Measurements from ENCODE around the gene PDSS2.

PDSS2 gene

DNA sequence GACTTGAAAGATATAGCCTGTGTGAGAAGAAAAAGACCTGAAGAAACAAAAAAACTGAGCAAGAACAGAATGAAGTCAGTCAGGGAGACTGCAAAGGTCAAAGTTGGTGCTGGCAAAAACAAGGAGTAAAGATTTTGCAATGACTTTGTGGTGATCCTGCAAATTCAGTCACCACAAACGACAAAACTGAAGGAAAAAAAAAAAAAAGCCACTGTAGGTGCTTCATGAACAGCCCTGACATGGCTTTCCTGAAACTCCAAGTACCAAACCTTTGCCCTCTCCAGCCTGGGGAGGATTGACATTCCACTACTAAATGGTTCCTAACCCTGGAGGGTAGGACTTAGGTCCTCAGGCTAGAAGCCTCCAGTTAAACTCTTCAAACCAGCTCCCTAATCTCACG, 229.3 kb downstream of the PDSS2 start:
- no peak for DNase-seq (ENCODE audit: low spot score)
- TF ChIP-seq, protein P1, sequence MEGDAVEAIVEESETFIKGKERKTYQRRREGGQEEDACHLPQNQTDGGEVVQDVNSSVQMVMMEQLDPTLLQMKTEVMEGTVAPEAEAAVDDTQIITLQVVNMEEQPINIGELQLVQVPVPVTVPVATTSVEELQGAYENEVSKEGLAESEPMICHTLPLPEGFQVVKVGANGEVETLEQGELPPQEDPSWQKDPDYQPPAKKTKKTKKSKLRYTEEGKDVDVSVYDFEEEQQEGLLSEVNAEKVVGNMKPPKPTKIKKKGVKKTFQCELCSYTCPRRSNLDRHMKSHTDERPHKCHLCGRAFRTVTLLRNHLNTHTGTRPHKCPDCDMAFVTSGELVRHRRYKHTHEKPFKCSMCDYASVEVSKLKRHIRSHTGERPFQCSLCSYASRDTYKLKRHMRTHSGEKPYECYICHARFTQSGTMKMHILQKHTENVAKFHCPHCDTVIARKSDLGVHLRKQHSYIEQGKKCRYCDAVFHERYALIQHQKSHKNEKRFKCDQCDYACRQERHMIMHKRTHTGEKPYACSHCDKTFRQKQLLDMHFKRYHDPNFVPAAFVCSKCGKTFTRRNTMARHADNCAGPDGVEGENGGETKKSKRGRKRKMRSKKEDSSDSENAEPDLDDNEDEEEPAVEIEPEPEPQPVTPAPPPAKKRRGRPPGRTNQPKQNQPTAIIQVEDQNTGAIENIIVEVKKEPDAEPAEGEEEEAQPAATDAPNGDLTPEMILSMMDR (IDR thresholded peaks at IDR 0.05; ENCODE audit: extremely low read depth, missing control alignments), result no peak

DNA sequence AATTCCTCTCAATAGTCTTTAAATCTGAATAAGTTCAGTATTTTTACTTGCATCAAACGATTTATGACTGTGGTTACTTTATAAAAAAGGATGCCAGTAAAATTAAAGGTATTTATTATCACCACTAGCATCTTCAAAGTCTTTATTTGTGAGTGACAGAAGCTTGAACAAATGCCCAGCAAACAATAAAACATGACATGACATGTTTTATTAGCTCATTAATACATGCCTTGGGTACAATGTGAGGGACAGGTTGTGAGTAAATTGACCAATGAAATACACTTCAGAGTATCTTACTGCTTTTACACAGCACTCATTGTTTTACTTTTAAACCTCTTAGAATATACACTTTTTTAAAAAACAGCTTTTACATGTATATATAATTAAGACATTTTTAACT, 230.6 kb downstream of the PDSS2 start:
- TF ChIP-seq, protein P1 (IDR thresholded peaks at IDR 0.05; ENCODE audit: extremely low read depth, missing control alignments), result no peak
- DNase-seq (ENCODE audit: low spot score), result no peak

DNA sequence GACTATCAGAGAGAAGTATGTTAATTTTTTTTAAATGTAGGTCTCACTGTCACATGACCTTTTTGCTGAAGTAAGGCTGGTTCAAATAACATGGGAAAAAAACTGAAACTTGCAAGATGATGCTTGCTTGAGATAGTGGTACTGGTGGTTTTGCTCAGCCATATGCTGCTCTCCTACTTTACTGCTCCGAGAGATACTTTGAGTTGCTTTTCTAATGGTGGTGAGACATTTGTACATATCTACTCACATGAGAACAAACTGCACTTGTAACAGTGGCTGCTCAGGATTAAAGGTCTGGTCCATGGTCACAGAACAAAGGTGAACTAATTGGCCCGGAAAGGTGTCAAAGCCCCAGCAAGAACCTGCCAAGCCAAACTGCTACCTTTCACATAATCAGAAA, 237.8 kb downstream of the PDSS2 start:
- no peak for DNase-seq (ENCODE audit: low spot score)
- TF ChIP-seq, protein P1 (IDR thresholded peaks at IDR 0.05; ENCODE audit: extremely low read depth, missing control alignments), result no peak

DNA sequence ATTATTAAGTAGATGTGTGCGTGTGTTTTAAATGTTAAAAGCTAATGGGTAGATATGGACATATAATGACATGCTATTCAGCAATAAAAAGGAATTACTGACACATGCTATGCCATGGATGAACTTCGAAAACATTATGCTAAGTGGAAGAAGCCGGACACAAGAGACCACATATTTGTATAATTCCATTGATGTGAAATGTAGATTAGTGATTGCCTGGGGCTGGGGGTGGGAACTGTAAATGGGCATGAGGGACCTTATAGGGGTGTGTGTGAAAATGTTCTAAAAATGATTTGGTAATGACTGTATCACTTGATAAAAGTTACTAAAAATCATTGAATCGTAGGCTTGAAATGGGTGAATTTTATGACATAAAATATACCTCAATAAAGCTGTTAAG, 239.5 kb downstream of the PDSS2 start:
- TF ChIP-seq, protein P1 (IDR thresholded peaks at IDR 0.05; ENCODE audit: extremely low read depth, missing control alignments), result no peak
- no peak for DNase-seq (ENCODE audit: low spot score)

DNA sequence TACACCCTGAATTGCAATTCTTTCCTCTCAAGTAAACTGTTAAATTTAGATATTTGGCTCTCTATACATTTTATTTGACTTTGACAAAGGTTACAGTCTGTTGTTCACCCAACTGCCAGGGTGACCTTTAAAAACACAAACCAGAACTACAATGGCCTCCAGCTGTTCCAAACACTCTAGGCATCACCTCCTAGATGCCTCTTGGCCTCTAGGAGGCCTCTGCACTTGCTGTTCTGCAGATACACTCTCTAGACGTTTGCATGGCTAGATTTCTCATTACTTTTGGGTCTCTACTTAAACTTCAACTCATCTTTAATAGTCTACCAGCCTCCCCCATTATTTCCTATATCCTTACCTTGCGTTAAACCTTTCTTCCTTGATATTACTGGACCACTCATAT, 241.2 kb downstream of the PDSS2 start:
- TF ChIP-seq, protein P1 (IDR thresholded peaks at IDR 0.05; ENCODE audit: extremely low read depth, missing control alignments), result no peak

DNA sequence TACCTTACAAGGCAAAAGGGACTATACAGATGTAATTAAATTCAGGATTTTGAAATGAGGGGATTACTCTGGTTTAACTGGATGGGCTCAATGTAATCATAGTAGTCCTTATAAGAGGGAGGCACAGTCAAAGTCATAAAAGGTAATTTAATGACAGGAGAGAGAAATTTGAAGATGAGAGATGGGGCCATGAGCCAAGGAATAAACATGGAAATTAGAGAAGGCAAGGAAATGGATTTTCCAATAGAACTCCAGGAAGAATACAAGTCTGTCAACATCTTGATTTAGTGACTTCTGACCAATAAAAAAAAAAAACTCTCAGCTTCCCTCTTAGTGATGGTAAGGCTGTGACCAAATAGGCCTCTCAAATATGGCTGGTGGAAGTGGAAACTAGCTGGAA, 242.1 kb downstream of the PDSS2 start:
- TF ChIP-seq, protein P1 (IDR thresholded peaks at IDR 0.05; ENCODE audit: extremely low read depth, missing control alignments), result no peak
- DNase-seq (ENCODE audit: low spot score), result no peak

More for the DNA sequence above, 241.2 kb downstream of the PDSS2 start:
- DNase-seq (ENCODE audit: low spot score), result no peak

DNA sequence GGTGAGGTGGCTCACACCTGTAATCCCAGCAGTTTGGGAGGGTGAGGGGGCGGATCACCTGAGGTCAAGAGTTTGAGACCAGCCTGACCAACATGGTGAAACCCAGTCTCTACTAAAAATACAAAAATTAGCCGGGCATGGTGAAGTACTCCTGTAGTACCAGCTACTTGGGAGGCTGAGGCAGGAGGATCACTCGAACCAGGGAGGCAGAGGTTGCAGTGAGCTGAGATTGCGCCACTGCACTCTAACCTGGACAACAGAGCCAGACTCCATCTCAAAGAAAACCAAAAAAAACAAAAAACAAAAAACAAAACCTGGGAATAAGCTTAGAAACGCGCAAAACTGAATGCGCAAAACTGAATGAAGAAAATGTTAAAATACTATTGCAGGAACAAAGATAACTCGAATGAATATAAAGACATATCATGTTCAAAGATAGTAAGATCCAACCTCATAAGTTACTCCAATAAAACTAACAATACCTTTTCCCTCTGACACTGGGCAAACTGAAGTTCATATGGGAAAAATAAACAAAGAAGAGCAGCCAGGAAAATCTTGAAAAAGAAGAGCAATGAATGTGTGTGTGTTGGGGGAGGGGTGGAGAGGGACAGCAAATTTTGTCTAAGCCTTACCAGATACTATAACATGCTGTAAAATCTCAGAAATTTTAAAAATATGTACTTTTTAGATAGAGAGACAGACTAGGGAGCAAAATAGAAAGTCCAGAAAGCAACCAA, 243.0 kb downstream of the PDSS2 start:
- TF ChIP-seq, protein P1 (IDR thresholded peaks at IDR 0.05; ENCODE audit: extremely low read depth, missing control alignments), result no peak
- no peak for DNase-seq (ENCODE audit: low spot score)
